HepG2 (cell line): ENCODE data around the gene TRERF1. TPM values are rescaled to one million over a fixed set of nuclear protein-coding genes. Genes with fewer than 3 reads are reported as not detected.

Experiments
- ATAC-seq: fragments of 200-7000 bp; cut with Tn5 transposase; 3 replicates; pipeline ENCODE4 v1.9.1; 2020; ENCODE audit warnings: mild to moderate bottlenecking, moderate library complexity
- BruUV-seq: library from RNA; stranded (reverse); fragments of 400-500 nt; replicated peaks from 2 replicates; lab custom pipeline; 2021; lab: Mats Ljungman, UMichigan
- CTCF ChIA-PET: fragments of 300-600 bp; formaldehyde crosslinking; extraction: SDS; loops from one replicate; lab custom pipeline; 2021; ENCODE audit warnings: low total read pairs, inconsistent platforms, low intra/inter-chr PET ratio; lab: Yijun Ruan, JAX
- POLR2A ChIA-PET: fragments of 350-600 bp; sonication (Branson Sonifier 250); formaldehyde crosslinking; loops from one replicate; lab custom pipeline; 2020; ENCODE audit warnings: antibody characterized with exemption, inconsistent platforms; lab: Yijun Ruan, JAX
- DNase-seq: peaks from one replicate; pipeline ENCODE4 v3.0.0-alpha.2; 2015; ENCODE audit warnings: low spot score
- FAIRE-seq: peaks from 3 replicates; lab custom pipeline; 2011; peaks lifted over from hg19 to GRCh38; lab: Jason Lieb, UNC
- H2AFZ ChIP-seq: one replicate; pipeline ENCODE4 v1.6.1; 2011; ENCODE audit warnings: low read length, inconsistent platforms
- H3K27ac ChIP-seq: fragments of 300-600 bp; 3 replicates; pipeline ENCODE4 v1.8.0; 2011; ENCODE audit warnings: mixed run types, mild to moderate bottlenecking, mixed read lengths, low read length, inconsistent platforms; ENCODE audit not compliant: insufficient read depth; ENCODE audit errors: extremely low read length
- H3K27me3 ChIP-seq, 2 experiments: fragments of 200-600 bp in 1 of 2; 2 replicates in 1 of 2; 3 replicates in 1 of 2; pipeline versions ENCODE4 v1.6.0 to v1.8.0; 2011; ENCODE audit warnings: low read length in 2 of 2, mild to moderate bottlenecking in 2 of 2, moderate library complexity in 2 of 2, inconsistent platforms in 1 of 2; ENCODE audit not compliant: insufficient read depth in 2 of 2, control insufficient read depth in 1 of 2
- H3K36me3 ChIP-seq, 2 experiments: fragments of 200-600 bp in 1 of 2; replicated peaks in 1 of 2; 2 replicates in 1 of 2; 3 replicates in 1 of 2; pipeline versions ENCODE4 v1.5.1 to v1.8.0; 2011; ENCODE audit warnings: low read length in 2 of 2, inconsistent platforms in 1 of 2; ENCODE audit not compliant: insufficient read depth in 2 of 2, control insufficient read depth in 1 of 2
- H3K4me1 ChIP-seq: 2 replicates; pipeline ENCODE4 v1.5.1; 2012; ENCODE audit warnings: low read length, inconsistent platforms; ENCODE audit not compliant: insufficient read depth
- H3K4me2 ChIP-seq: 2 replicates; pipeline ENCODE4 v1.6.0; 2011; ENCODE audit warnings: low read depth, low read length, inconsistent platforms
- H3K4me3 ChIP-seq, 3 experiments: fragments of 200-600 bp in 1 of 3; sonication (generic), shearing (Covaris generic) in 1 of 3; replicated peaks in 1 of 3; 2 replicates each; pipeline ENCODE4 v1.5.1; 2011 to 2016; ENCODE audit warnings: low read length in 3 of 3, inconsistent platforms in 2 of 3, low read depth in 2 of 3, mild to moderate bottlenecking in 2 of 3, control low read depth in 1 of 3, mixed read lengths in 1 of 3; ENCODE audit not compliant: insufficient read depth in 1 of 3
- H3K79me2 ChIP-seq: one replicate; pipeline ENCODE4 v1.6.1; 2011; ENCODE audit warnings: low read length, inconsistent platforms; ENCODE audit not compliant: insufficient read depth
- H3K9ac ChIP-seq: 2 replicates; pipeline ENCODE4 v1.6.0; 2011; ENCODE audit warnings: mild to moderate bottlenecking, low read depth, low read length, inconsistent platforms; ENCODE audit not compliant: insufficient read depth
- H3K9me3 ChIP-seq: 2 replicates; pipeline ENCODE4 v1.5.1; 2012; ENCODE audit warnings: mild to moderate bottlenecking, low read length
- H4K20me1 ChIP-seq: 2 replicates; pipeline ENCODE4 v1.6.0; 2011; ENCODE audit warnings: inconsistent platforms, mild to moderate bottlenecking, low read length, moderate library complexity; ENCODE audit not compliant: insufficient read depth
- KDM3A ChIP-seq: IDR thresholded peaks from 2 replicates; pipeline ENCODE4 v1.6.1; 2018; ENCODE audit warnings: low read depth, missing compliant biosample characterization
- KDM4B ChIP-seq: sonication (generic); formaldehyde crosslinking; IDR thresholded peaks from 2 replicates; pipeline ENCODE4 v1.4.0; 2020; ENCODE audit warnings: missing genetic modification reagents
- NCOA2 ChIP-seq: sonication (generic); formaldehyde crosslinking; IDR thresholded peaks from 2 replicates; pipeline ENCODE4 v1.8.0; 2022; ENCODE audit warnings: inconsistent platforms
- PBX2 ChIP-seq: IDR thresholded peaks from 2 replicates; pipeline ENCODE4 v1.6.1; 2016; ENCODE audit warnings: control low read depth
- TMF1 ChIP-seq: sonication (generic); formaldehyde crosslinking; IDR thresholded peaks from 2 replicates; pipeline ENCODE4 v1.8.1; 2022; ENCODE audit warnings: low read depth, missing genetic modification reagents
- ZNF253 ChIP-seq: sonication (generic); formaldehyde crosslinking; IDR thresholded peaks from 2 replicates; pipeline ENCODE4 v1.8.0; 2022; ENCODE audit warnings: mild to moderate bottlenecking, missing genetic modification reagents, borderline replicate concordance
- ZNF441 ChIP-seq: sonication (generic); formaldehyde crosslinking; IDR thresholded peaks from 2 replicates; pipeline ENCODE4 v1.7.0; 2021; ENCODE audit warnings: missing genetic modification reagents, borderline replicate concordance
- ZNF878 ChIP-seq: sonication (generic); formaldehyde crosslinking; IDR thresholded peaks from 2 replicates; pipeline ENCODE4 v1.8.1; 2023; ENCODE audit warnings: mild to moderate bottlenecking, missing genetic modification reagents, moderate library complexity
- ZSCAN9 ChIP-seq: IDR thresholded peaks from 2 replicates; pipeline ENCODE4 v1.6.1; 2016; ENCODE audit warnings: borderline replicate concordance
- WGBS: methylation state at CpG from one replicate; pipeline ENCODE4 v1.1.6; 2017; ENCODE audit warnings: low lambda C conversion rate; 5-methylcytosine and 5-hydroxymethylcytosine counted together
- in situ Hi-C: cut with HindIII; loops from 2 replicates; pipeline ENCODE4 v1.10.0; 2017; ENCODE audit warnings: low pct_unique_long_range_greater_than_20kb; ENCODE audit not compliant: extremely low pct_ligation_motif_present
- intact Hi-C: fragments of 100-400 bp; cut with micrococcal nuclease; formaldehyde crosslinking; loops from one replicate; pipeline ENCODE4 v1.10.0; 2022; ENCODE audit not compliant: unreplicated experiment
- polyA plus RNA-seq, 8 experiments: library from polyadenylated mRNA; depleted of rRNA in 3 of 8; stranded (reverse) in 7 of 8; unstranded in 1 of 8; fragments of >200 nt; fragmentation: Illumina TruSeq in 4 of 8; extraction: Trizol in 4 of 8; gene quantifications; 2 replicates each; pipeline versions ENCODE4 v1.2.1 to v1.2.3, GENCODE V29; 2011 to 2016; ENCODE audit warnings: low read depth in 4 of 8, missing spikeins in 1 of 8, mixed read lengths in 1 of 8; ENCODE audit not compliant: insufficient read depth in 1 of 8
- total RNA-seq, 5 experiments: library from RNA; depleted of rRNA; stranded (reverse); fragments of >200 nt; fragmentation: Illumina TruSeq; extraction: Trizol; gene quantifications; 2 replicates each; pipeline ENCODE4 v1.2.3, GENCODE V29; 2016; ENCODE audit warnings: low read depth in 1 of 5
- TF ChIP-seq, protein P1 (sequence below): sonication (generic); formaldehyde crosslinking; IDR thresholded peaks from 2 replicates; pipeline ENCODE4 v1.4.0; 2020; ENCODE audit warnings: missing genetic modification reagents, borderline replicate concordance

Gene TRERF1
- total and polyA plus RNA-seq, 2 of the 13 experiments (the other 11 are each of a cell fraction or from before 2014, with no cell fraction given): 0.02 TPM; not detected in 1

DNA sequence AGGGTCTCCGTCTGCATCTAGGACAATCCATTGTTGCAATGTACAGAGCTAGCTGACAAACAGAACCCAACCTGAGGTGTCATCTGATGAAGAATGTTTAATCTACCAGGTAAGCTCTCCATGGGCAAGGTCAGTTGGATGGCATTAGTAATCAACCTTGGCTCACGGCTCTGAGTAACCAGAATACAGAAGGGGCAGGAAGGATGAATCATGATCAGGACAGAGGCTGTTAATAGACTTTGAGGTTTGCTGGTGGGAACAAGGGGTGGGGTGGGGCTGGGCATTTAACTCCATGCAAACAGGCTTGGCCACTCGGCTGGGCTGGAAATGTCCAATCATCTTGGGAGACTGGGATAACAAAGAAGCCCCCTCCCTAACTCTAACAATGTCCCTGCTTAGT, 157.0 kb downstream of the TRERF1 start:
- no peak for FAIRE-seq
- intact Hi-C loops: no loop called here

More for the DNA sequence above, 157.0 kb downstream of the TRERF1 start:
- Histone ChIP-seq H3K79me2 (no peaks in the 10 kb centered on the region), H2AFZ (no peak overlapping the region), H3K4me3 (no peak overlapping the region), H3K9ac (no peak overlapping the region), H3K27ac (no peak overlapping the region), H3K4me2 (no peak overlapping the region), H3K9me3 (no peaks in the 10 kb centered on the region), H3K36me3 (no peaks in the 10 kb centered on the region), H3K27me3 (peaks cover 2 to 32% of the 10 kb centered on the region in 2 experiments; a peak in 3 of 5 replicates), H4K20me1 (no peaks in the 10 kb centered on the region), H3K4me1 (no peaks in the 10 kb centered on the region)
- BruUV-seq: no TSS peak
- in situ Hi-C loops: no loop called here
- ATAC-seq: no peak
- WGBS: 37% methylated on average over 3 of the region's 3 CpGs
- DNase-seq: peak; percentile 34
- ChIA-PET POLR2A (no interaction called here), CTCF (no interaction called here)
- TF ChIP-seq ZNF878: no peak
- no peak for TF ChIP-seq NCOA2 (CRISPR knock-in tag)
- no peak for TF ChIP-seq KDM3A (CRISPR knock-in tag)
- TF ChIP-seq KDM4B (CRISPR knock-in tag): no peak
- no peak for TF ChIP-seq ZNF441 (CRISPR knock-in tag)
- TF ChIP-seq ZNF253 (CRISPR knock-in tag): no peak
- TF ChIP-seq ZSCAN9 (CRISPR knock-in tag): no peak
- TF ChIP-seq, protein P1, sequence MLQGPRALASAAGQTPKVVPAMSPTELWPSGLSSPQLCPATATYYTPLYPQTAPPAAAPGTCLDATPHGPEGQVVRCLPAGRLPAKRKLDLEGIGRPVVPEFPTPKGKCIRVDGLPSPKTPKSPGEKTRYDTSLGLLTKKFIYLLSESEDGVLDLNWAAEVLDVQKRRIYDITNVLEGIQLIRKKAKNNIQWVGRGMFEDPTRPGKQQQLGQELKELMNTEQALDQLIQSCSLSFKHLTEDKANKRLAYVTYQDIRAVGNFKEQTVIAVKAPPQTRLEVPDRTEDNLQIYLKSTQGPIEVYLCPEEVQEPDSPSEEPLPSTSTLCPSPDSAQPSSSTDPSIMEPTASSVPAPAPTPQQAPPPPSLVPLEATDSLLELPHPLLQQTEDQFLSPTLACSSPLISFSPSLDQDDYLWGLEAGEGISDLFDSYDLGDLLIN (CRISPR knock-in tag): no peak
- TF ChIP-seq PBX2 (CRISPR knock-in tag): no peak
- TF ChIP-seq TMF1 (CRISPR knock-in tag): no peak
